GM19238 (cell line): ENCODE measurements around the gene BCAT1.

Experiments used
- DNase-seq: peaks from one replicate; pipeline ENCODE4 v3.0.0; 2011; ENCODE audit warnings: low spot score; ENCODE audit not compliant: insufficient read length

The BCAT1 gene

GRCh38 chr12:24770821-24771220, 178.1 kb downstream of the BCAT1 start:
- DNase-seq, result no peak

GRCh38 chr12:24770334-24770733, 178.6 kb downstream of the BCAT1 start:
- no peak for DNase-seq

- no peak for DNase-seq
Observed at GRCh38 chr12:24769682-24770081, 179.2 kb downstream of the BCAT1 start.

GRCh38 chr12:24768415-24768814, 180.5 kb downstream of the BCAT1 start:
- no peak for DNase-seq

- DNase-seq, result no peak
Observed at GRCh38 chr12:24767016-24767415, 181.9 kb downstream of the BCAT1 start.

GRCh38 chr12:24764712-24765111, 184.2 kb downstream of the BCAT1 start:
- no peak for DNase-seq

- DNase-seq, result no peak
Observed at GRCh38 chr12:24760606-24761378, 188.1 kb downstream of the BCAT1 start.

- DNase-seq, result no peak
Observed at GRCh38 chr12:24760162-24760561, 188.7 kb downstream of the BCAT1 start.
